ENCODE data around the gene ITIH5.
"Not testable (repeated sequence)": the region's sequence is repeated elsewhere in the genome, so short reads cannot be mapped to it uniquely, and the experiment has no call there.

ITIH5 gene

DNA sequence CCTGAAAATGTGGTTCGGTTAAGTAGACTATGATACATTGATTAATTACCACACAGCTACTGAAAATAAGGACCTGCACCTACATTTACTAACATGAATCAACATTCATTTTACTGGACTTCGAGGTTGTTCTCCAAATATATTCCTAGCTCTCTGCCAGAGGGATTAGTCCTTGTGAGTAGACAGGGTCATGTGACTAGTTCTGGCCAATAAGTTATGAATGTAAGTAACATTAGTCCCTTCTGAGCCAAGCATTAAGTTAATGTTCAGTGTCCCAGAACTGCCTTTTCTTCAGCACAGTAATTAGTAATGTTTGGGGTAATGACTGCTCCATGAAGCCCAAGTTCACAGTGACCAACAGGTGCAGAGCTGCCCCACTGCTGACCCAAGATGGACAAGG, 9.2 kb downstream of the ITIH5 start:
- DNase-seq: no peak
- no peaks in the 10 kb centered on the region for H3K36me3 ChIP-seq
- no peak overlapping the region for H3K4me3 ChIP-seq (ENCODE audit: low read depth, low read length)

DNA sequence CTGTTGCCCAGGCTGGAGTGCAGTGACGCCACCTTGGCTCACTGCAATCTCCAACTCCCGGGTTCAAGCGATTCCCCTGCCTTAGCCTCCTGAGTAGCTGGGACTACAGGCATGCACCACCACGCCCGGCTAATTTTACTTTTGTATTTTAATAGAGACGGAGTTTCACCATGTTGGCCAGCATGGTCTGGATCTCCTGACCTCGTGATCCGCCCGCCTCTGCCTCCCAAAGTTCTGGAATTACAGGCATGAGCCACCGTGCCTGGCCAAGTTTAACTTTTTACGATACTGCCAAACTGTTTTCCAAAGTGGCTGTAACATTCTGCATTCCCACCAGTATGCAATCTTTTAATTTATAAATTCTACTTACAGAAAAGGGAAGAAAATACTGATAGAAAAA, 9.7 kb downstream of the ITIH5 start:
- H3K36me3 ChIP-seq; H3K9me3 ChIP-seq; H3K4me1 ChIP-seq; H3K27me3 ChIP-seq; H3K4me3 ChIP-seq (ENCODE audit: low read depth, low read length); DNase-seq: not testable (repeated sequence)

More for the DNA sequence above, 9.2 kb downstream of the ITIH5 start:
- Histone ChIP-seq H3K27me3 (peaks cover 7% of the 10 kb centered on the region), H3K4me1 (no peaks in the 10 kb centered on the region), H3K9me3 (no peaks in the 10 kb centered on the region)
- TF ChIP-seq, protein P1, sequence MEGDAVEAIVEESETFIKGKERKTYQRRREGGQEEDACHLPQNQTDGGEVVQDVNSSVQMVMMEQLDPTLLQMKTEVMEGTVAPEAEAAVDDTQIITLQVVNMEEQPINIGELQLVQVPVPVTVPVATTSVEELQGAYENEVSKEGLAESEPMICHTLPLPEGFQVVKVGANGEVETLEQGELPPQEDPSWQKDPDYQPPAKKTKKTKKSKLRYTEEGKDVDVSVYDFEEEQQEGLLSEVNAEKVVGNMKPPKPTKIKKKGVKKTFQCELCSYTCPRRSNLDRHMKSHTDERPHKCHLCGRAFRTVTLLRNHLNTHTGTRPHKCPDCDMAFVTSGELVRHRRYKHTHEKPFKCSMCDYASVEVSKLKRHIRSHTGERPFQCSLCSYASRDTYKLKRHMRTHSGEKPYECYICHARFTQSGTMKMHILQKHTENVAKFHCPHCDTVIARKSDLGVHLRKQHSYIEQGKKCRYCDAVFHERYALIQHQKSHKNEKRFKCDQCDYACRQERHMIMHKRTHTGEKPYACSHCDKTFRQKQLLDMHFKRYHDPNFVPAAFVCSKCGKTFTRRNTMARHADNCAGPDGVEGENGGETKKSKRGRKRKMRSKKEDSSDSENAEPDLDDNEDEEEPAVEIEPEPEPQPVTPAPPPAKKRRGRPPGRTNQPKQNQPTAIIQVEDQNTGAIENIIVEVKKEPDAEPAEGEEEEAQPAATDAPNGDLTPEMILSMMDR (IDR thresholded peaks at IDR 0.05; ENCODE audit: low read depth, low read length): no peak

DNA sequence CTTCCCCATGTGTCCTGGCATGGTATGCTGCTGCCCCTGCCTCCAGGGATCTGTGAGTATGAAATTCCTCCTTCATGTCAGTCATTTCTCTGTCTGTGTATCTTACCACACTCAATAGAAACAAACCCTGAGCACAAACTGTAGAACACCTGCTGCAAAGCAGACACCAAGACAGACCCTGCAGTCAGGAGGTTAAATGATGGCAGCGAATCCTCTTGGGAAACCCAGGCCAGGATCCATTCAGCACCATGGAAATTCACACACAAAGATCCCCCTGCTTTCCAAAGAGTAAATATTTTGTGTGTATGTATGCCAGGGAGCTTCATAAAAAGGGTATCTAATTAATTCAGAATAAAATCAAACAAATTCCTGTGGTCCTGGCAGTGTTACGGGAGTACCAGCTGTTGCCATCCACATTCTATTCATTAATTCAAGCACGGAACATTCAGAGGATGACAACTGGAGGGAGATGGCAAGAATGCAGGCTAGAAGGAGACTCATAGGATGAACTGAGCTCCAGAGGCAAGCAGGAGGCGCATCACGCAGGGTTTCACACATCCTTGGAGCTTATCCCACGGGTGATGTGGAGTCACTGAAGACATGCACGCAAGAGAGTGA, 14.8 kb downstream of the ITIH5 start:
- no peaks in the 10 kb centered on the region for H3K4me1 ChIP-seq
- TF ChIP-seq, protein P1 (IDR thresholded peaks at IDR 0.05; ENCODE audit: low read depth, low read length): no peak
- H3K4me3 ChIP-seq (ENCODE audit: low read depth, low read length): no peak overlapping the region
- no peaks in the 10 kb centered on the region for H3K9me3 ChIP-seq
- no peaks in the 10 kb centered on the region; the same call in 1 of the 2 replicates for H3K27me3 ChIP-seq
- H3K36me3 ChIP-seq: no peaks in the 10 kb centered on the region
- DNase-seq: no peak

DNA sequence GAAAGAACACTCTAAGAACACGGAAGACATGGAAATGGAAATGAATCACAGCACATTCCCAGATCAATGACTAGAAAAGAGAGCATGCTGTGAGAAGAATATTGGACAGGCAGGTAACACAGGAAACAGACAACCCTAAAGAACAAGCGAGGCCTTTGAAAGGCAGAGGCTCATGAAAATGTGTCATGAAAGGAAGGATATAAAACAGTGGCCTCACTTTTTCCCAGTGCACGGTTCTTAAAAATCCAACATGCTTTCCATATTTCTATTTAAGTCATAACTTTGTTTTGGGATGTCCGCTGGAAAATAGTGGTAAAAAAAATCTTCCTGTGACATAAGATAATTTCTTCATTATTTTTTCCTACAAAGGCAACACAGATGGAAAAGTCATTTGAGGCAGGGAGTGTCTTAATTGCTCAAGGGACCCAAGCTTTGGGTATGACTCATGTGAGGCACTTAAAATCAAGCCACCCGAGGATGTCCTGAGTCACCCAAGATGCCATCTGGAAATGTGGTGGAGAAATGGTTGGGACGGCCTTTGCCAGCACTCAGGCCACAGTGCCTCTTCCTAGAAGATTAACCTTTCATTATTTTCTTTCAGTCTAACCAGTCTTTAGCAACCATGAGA, 17.0 kb downstream of the ITIH5 start:
- no peaks in the 10 kb centered on the region for H3K9me3 ChIP-seq
- TF ChIP-seq, protein P1 (IDR thresholded peaks at IDR 0.05; ENCODE audit: low read depth, low read length): no peak
- no peaks in the 10 kb centered on the region for H3K36me3 ChIP-seq
- H3K4me3 ChIP-seq (ENCODE audit: low read depth, low read length): no peak overlapping the region
- H3K27me3 ChIP-seq: no peaks in the 10 kb centered on the region
- DNase-seq: no peak
- H3K4me1 ChIP-seq: no peaks in the 10 kb centered on the region

DNA sequence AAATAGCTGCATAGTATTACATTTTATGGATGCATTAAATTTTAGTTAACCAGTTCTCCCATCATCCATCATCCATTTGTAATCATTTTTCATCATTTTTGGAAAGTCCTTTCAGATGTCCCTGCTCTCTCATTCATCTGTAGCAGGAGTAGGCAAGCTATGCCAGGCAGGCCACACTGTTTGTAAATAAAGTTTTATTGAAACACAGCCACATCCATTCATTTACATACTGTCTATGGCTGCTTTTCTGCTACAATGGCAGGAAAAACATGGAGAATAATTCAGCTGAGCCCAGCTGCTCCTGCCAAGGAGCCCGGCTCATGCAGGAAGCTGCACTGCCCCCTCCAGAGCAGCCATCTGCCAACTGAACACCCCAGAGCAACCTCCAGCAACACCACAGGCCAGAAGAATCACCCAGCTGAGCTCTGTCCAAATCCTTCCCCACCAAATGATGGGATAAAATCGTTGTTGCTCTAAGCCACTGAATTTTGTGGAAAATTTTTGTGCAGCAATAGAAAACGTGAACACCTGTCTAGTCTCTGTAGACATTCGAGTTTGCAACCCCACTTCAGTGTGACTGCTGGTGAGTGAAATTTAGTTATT, 19.6 kb downstream of the ITIH5 start:
- Histone ChIP-seq H3K4me1 (no peaks in the 10 kb centered on the region), H3K9me3 (no peaks in the 10 kb centered on the region), H3K4me3 (ENCODE audit: low read depth, low read length) (no peak overlapping the region), H3K27me3 (no peaks in the 10 kb centered on the region), H3K36me3 (no peaks in the 10 kb centered on the region)
- TF ChIP-seq, protein P1 (IDR thresholded peaks at IDR 0.05; ENCODE audit: low read depth, low read length): no peak
- no peak for DNase-seq

DNA sequence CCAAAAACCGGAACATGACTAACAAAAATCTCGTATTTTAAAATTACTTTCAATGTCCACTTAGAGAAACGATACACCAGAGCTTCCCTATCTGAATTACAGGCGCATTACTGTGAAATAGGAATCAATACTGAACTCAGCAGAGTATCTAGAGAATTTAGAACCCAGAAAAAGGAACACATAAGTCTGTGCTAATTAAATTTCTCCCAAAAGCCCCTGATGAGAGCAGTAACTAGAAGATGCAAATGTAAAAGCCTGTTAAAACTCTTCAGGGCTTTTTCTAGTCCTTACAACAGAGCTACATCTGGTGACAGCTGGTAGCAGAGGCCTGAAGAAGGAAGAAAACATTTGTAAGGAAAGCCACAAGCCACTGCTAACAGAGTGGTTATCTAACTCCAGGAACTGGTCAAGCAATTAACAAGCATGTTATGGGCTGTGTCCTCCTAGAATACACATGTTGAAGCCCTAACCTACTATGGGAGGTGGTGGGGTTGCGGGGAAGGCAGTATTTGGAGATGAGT, 24.2 kb downstream of the ITIH5 start:
- H3K9me3 ChIP-seq: no peaks in the 10 kb centered on the region
- no peaks in the 10 kb centered on the region for H3K36me3 ChIP-seq
- no peaks in the 10 kb centered on the region for H3K4me1 ChIP-seq
- H3K27me3 ChIP-seq: peaks cover 4% of the 10 kb centered on the region
- DNase-seq: no peak
- TF ChIP-seq, protein P1 (IDR thresholded peaks at IDR 0.05; ENCODE audit: low read depth, low read length): no peak
- no peak overlapping the region for H3K4me3 ChIP-seq (ENCODE audit: low read depth, low read length)
